HAP-1 (cell line): ENCODE measurements around the gene IFI27L1.
A peak's percentile ranks its signal among the peaks of the same experiment; 100 is the strongest.

Experiments
- DNase-seq, 2 experiments: peaks; one replicate each; pipeline ENCODE4 v3.0.0-alpha.2; 2016 to 2020; ENCODE audit warnings: low spot score in 2 of 2
- H3K27me3 ChIP-seq: fragments of 250-450 bp; sonication (Bioruptor Pico); 2 replicates; pipeline ENCODE4 v1.5.1; 2020; ENCODE audit warnings: low read depth, mild to moderate bottlenecking, moderate library complexity
- H3K36me3 ChIP-seq: fragments of 250-450 bp; sonication (Bioruptor Pico); replicated peaks from 2 replicates; pipeline ENCODE4 v1.5.1; 2020; ENCODE audit warnings: mild to moderate bottlenecking
- H3K4me1 ChIP-seq: fragments of 250-450 bp; sonication (Bioruptor Pico); 2 replicates; pipeline ENCODE4 v1.5.1; 2020; ENCODE audit warnings: mild to moderate bottlenecking
- H3K4me3 ChIP-seq: fragments of 250-450 bp; sonication (Bioruptor Pico); 2 replicates; pipeline ENCODE4 v1.5.1; 2020; ENCODE audit warnings: mild to moderate bottlenecking, moderate library complexity
- H3K9me3 ChIP-seq: fragments of 250-450 bp; sonication (Bioruptor Pico); 2 replicates; pipeline ENCODE4 v1.5.1; 2020; ENCODE audit warnings: mild to moderate bottlenecking, moderate library complexity
- in situ Hi-C: fragments of 300-500 bp; cut with MboI; formaldehyde crosslinking; loops from 3 replicates; pipeline ENCODE4 v1.14.3; 2020; ENCODE audit warnings: low sequenced_read_pairs, inconsistent platforms, mixed read lengths

Gene IFI27L1

GRCh38 chr14:94129111-94129757, 48.1 kb downstream of the IFI27L1 start, which contains the start of gene IFI27L2:
Gene IFI27L2 (minus strand): TSS chr14:94129604. CDS start chr14:94129564, 40 bp downstream.
- H3K36me3 ChIP-seq: no peaks in the 10 kb centered on the region
- H3K9me3 ChIP-seq: no peaks in the 10 kb centered on the region
- in situ Hi-C loops: loop anchor here (25.0 kb wide), 1 partner anchor 558 kb away; no protein-coding TSS in a partner anchor
- H3K27me3 ChIP-seq: no peaks in the 10 kb centered on the region
- DNase-seq: peak; percentile 82 to 89
- peaks cover 8% of the 10 kb centered on the region for H3K4me1 ChIP-seq
- H3K4me3 ChIP-seq: peak within 1 kb of the TSS; percentile 40

GRCh38 chr14:94129758-94130414, 48.8 kb downstream of the IFI27L1 start:
- peak; percentile 50 to 73 for DNase-seq
- Histone ChIP-seq H3K4me1 (peaks cover 8% of the 10 kb centered on the region), H3K27me3 (no peaks in the 10 kb centered on the region), H3K36me3 (no peaks in the 10 kb centered on the region), H3K9me3 (no peaks in the 10 kb centered on the region), H3K4me3 (peak overlapping the region; percentile 40)
- in situ Hi-C loops: loop anchor here (25.0 kb wide), 1 partner anchor 557 kb away; no protein-coding TSS in a partner anchor

GRCh38 chr14:94132285-94132887, 51.3 kb downstream of the IFI27L1 start:
- Histone ChIP-seq H3K9me3 (no peaks in the 10 kb centered on the region), H3K36me3 (no peaks in the 10 kb centered on the region), H3K27me3 (no peaks in the 10 kb centered on the region), H3K4me1 (peaks cover 12% of the 10 kb centered on the region), H3K4me3 (no peak overlapping the region)
- peak; percentile 72 to 79 for DNase-seq
- in situ Hi-C loops: loop anchor here (25.0 kb wide), 1 partner anchor 555 kb away; no protein-coding TSS in a partner anchor

- in situ Hi-C loops: loop anchor here (5.0 to 25.0 kb wide), 2 partner anchors 98 to 552 kb away; no protein-coding TSS in a partner anchor
Measured at GRCh38 chr14:94135476-94135875, 54.4 kb downstream of the IFI27L1 start.

GRCh38 chr14:94136575-94137331, 55.6 kb downstream of the IFI27L1 start:
- Histone ChIP-seq H3K36me3 (no peaks in the 10 kb centered on the region), H3K9me3 (no peaks in the 10 kb centered on the region), H3K4me1 (peaks cover 3% of the 10 kb centered on the region; the same call in 1 of the 2 replicates), H3K4me3 (no peak overlapping the region), H3K27me3 (no peaks in the 10 kb centered on the region)
- DNase-seq: peak; percentile 85 to 92
- in situ Hi-C loops: loop anchor here (5.0 to 25.0 kb wide), 2 partner anchors 99 to 551 kb away; no protein-coding TSS in a partner anchor

More at GRCh38 chr14:94135476-94135875, 54.4 kb downstream of the IFI27L1 start:
- no peak for DNase-seq
- Histone ChIP-seq H3K4me1 (peaks cover 4% of the 10 kb centered on the region), H3K36me3 (no peaks in the 10 kb centered on the region), H3K4me3 (no peak overlapping the region), H3K27me3 (no peaks in the 10 kb centered on the region), H3K9me3 (no peaks in the 10 kb centered on the region)

GRCh38 chr14:94138251-94138650, 57.1 kb downstream of the IFI27L1 start:
- in situ Hi-C loops: loop anchor here (5.0 to 25.0 kb wide), 2 partner anchors 101 to 549 kb away; no protein-coding TSS in a partner anchor
- no peak for DNase-seq
- Histone ChIP-seq H3K4me3 (no peak overlapping the region), H3K9me3 (no peaks in the 10 kb centered on the region), H3K36me3 (no peaks in the 10 kb centered on the region), H3K27me3 (no peaks in the 10 kb centered on the region), H3K4me1 (peaks cover 3% of the 10 kb centered on the region; the same call in 1 of the 2 replicates)

GRCh38 chr14:94139006-94139405, 57.9 kb downstream of the IFI27L1 start:
- Histone ChIP-seq H3K36me3 (no peaks in the 10 kb centered on the region), H3K4me3 (no peak overlapping the region), H3K4me1 (peaks cover 3% of the 10 kb centered on the region; the same call in 1 of the 2 replicates), H3K9me3 (no peaks in the 10 kb centered on the region), H3K27me3 (no peaks in the 10 kb centered on the region)
- in situ Hi-C loops: loop anchor here (5.0 to 25.0 kb wide), 2 partner anchors 102 to 548 kb away; no protein-coding TSS in a partner anchor
- no peak for DNase-seq

- in situ Hi-C loops: loop anchor here (5.0 to 25.0 kb wide), 2 partner anchors 102 to 548 kb away; no protein-coding TSS in a partner anchor
- DNase-seq: no peak
Measured at GRCh38 chr14:94139421-94139820, 58.3 kb downstream of the IFI27L1 start.

GRCh38 chr14:94142247-94142646, 61.1 kb downstream of the IFI27L1 start:
- no peaks in the 10 kb centered on the region for H3K36me3 ChIP-seq
- in situ Hi-C loops: loop anchor here (25.0 kb wide), 1 partner anchor 545 kb away; no protein-coding TSS in a partner anchor
- H3K4me3 ChIP-seq: no peak overlapping the region
- DNase-seq: no peak
- H3K9me3 ChIP-seq: no peaks in the 10 kb centered on the region; the same call in 1 of the 2 replicates
- no peaks in the 10 kb centered on the region for H3K27me3 ChIP-seq
- H3K4me1 ChIP-seq: peaks cover 4% of the 10 kb centered on the region

More at GRCh38 chr14:94139421-94139820, 58.3 kb downstream of the IFI27L1 start:
- Histone ChIP-seq H3K4me1 (peaks cover 3% of the 10 kb centered on the region; the same call in 1 of the 2 replicates), H3K36me3 (no peaks in the 10 kb centered on the region), H3K4me3 (no peak overlapping the region), H3K27me3 (no peaks in the 10 kb centered on the region), H3K9me3 (no peaks in the 10 kb centered on the region)

- Histone ChIP-seq H3K4me3 (no peak overlapping the region), H3K36me3 (no peaks in the 10 kb centered on the region), H3K4me1 (peaks cover 4% of the 10 kb centered on the region), H3K27me3 (no peaks in the 10 kb centered on the region), H3K9me3 (no peaks in the 10 kb centered on the region; the same call in 1 of the 2 replicates)
- in situ Hi-C loops: loop anchor here (25.0 kb wide), 1 partner anchor 544 kb away; no protein-coding TSS in a partner anchor
- DNase-seq: no peak
Measured at GRCh38 chr14:94142836-94143235, 61.7 kb downstream of the IFI27L1 start.

GRCh38 chr14:94143239-94143638, 62.1 kb downstream of the IFI27L1 start:
- in situ Hi-C loops: loop anchor here (25.0 kb wide), 1 partner anchor 544 kb away; no protein-coding TSS in a partner anchor
- no peak overlapping the region for H3K4me3 ChIP-seq
- DNase-seq: peak in 1 of 2 experiments; percentile 32
- H3K9me3 ChIP-seq: no peaks in the 10 kb centered on the region; the same call in 1 of the 2 replicates
- no peaks in the 10 kb centered on the region for H3K36me3 ChIP-seq
- H3K27me3 ChIP-seq: no peaks in the 10 kb centered on the region
- peaks cover 4% of the 10 kb centered on the region for H3K4me1 ChIP-seq

GRCh38 chr14:94143711-94144110, 62.6 kb downstream of the IFI27L1 start:
- H3K4me1 ChIP-seq: peaks cover 4% of the 10 kb centered on the region

More at GRCh38 chr14:94143711-94144110, 62.6 kb downstream of the IFI27L1 start:
- in situ Hi-C loops: loop anchor here (25.0 kb wide), 1 partner anchor 544 kb away; no protein-coding TSS in a partner anchor
- no peak for DNase-seq
- Histone ChIP-seq H3K9me3 (no peaks in the 10 kb centered on the region; the same call in 1 of the 2 replicates), H3K4me3 (no peak overlapping the region), H3K36me3 (no peaks in the 10 kb centered on the region), H3K27me3 (no peaks in the 10 kb centered on the region)
